HG02852 (cell line): ENCODE measurements around the gene MC3R.
"Not testable (repeated sequence)": the region's sequence is repeated elsewhere in the genome, so short reads cannot be mapped to it uniquely, and the experiment has no call there.

Experiments used
- ATAC-seq: cut with Tn5 transposase; IDR thresholded peaks from one replicate; pipeline ENCODE4 v1.9.1; 2021; ENCODE audit warnings: mild to moderate bottlenecking, moderate library complexity; ENCODE audit not compliant: unreplicated experiment

The MC3R gene

DNA sequence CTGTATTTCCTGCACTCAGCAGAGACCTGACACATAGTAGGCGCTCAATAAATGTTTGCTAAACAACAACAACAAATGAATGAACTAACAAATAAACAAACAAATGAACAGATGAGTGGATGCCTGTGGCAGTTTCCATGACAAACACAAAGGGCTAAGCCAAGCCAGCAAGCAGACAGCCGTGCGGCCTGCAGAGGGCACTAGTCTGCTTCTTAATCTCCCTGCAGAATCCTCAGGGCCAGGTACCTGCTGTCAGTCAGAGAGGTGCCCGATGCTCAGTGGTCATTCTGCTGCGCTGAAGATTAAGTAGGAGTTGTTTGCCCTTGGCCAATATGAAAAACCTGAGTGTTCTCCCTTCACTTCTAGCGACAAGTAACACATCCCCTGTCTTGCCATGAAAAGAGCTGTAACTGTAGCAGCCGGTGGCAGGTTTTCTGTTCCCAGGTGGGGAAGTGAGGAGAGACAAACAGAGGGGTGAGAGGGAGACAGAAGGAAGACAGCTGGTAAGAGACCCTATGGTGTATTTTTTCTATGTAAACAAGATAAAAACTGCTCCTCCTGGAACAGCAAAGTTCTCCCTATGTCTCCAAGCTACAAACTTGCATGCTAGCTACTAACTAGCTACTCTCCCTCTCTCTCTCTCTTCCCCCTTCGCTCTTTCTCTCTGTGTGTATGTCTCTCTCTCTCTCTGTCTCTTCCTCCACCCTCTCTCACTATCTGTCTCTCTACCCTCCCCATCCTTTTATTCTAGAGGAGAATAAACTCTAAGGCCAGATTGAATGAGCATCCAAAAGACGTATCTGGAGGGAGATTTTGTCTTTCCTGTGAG lies at the start of gene MC3R:
Gene MC3R, plus strand, starts transcription at position 779 of the 829 bp plus-strand sequence. CDS start 112 bp downstream, outside the sequence.
- peak; percentile 60 for ATAC-seq

DNA sequence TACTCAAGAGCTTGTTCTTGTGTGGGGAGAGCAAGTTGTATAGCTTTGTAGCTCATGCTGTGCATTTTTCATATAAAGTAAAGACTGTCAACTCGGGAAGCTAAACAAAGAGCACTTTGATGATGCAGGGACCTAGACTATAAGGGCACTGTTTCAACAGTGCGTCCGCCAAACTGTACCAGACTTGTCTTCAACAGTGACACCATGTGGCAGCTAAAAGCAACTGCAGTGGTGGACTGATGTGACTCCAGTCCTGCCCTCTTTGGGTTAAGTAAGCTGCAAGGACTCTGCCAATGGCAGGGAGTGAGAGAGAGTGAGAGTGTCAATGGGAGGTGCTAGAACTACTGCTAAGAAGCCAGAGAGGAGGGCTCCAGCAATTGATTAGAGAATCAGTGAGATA lies 48.1 kb upstream of the MC3R start:
- ATAC-seq: no peak

DNA sequence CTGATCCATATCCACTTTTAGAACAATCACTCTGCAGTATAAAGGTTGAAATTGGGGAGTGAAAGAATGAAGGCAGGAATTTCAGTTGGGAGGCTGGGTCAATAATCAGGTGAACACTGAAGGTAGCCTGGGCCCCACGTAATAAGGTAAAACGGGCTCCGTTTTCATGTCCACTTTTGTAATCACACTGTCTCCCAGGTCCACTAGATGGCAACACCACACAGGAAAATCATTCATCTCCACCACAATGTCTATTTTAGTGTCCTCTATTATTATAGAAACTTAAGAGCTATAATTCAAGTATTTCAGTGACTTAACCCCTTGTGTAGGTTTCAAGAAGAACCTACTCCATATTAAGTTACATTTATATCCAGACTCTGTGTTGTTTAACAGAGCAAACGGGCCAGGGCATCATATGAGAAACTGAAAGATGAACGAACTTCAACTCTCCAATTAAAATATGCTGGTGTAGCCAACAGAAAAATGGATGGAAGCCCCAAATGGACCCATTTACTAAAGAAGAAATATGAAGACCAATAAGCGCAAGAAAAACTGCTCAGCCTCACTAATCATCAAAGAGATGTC lies 45.9 kb upstream of the MC3R start:
- ATAC-seq: no peak

DNA sequence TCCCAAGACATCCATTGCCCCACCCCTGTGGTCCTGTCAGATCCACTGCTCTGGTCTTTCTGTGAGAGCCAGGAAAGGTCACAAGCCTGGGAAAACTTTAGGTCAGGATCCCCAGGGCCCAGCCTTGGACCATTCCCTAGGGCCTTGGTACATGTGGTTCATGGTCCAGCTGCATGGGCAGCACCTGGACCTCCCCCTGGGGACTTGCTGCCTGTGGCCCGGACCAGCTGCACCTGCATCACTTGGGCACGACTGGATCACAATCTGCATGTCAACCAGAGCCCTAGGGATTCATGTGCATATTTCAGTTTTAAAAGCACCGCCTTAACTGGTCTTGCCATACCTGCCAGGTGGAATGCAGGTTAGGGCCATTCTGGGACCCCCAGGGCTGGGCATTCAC lies 44.3 kb upstream of the MC3R start:
- no peak for ATAC-seq

DNA sequence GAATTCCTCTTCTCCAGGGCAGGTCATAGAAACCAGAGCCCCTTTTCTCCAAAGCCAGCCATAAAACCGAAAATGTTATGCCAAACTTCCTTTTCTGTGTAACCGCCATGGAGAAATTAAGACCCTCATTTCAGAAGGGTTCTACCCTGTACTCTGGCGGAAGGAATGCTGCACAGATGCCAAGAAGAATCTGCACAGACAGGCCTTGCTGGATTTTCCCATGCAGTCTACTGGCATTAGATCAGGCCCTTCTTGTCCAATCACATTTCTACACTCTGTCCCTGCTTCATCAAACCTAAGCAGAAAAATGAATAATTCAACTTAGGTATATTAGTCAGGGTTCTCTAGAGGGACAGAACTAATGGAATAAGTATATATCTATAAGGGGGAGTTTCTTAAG lies 43.2 kb upstream of the MC3R start:
- no peak for ATAC-seq

DNA sequence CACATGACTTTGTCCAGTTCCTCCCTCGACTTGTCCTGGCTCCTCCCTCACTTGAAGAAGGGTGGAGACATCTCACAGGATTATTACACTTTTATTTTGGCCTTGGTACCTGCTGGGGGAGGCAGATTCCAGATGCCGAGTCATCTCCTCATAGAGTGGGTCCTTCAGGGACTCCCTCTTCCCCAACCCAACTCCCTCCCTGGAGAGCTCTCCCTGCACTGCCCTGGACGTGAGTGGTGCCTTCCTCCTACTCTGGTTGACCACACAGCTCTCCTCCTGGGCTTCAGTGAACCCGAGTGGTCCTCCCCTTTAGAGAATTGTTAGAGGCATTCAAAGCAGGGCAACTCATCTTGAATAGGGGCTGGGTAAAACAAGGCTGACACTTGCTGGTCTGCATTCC lies 40.9 kb upstream of the MC3R start:
- ATAC-seq: no peak

DNA sequence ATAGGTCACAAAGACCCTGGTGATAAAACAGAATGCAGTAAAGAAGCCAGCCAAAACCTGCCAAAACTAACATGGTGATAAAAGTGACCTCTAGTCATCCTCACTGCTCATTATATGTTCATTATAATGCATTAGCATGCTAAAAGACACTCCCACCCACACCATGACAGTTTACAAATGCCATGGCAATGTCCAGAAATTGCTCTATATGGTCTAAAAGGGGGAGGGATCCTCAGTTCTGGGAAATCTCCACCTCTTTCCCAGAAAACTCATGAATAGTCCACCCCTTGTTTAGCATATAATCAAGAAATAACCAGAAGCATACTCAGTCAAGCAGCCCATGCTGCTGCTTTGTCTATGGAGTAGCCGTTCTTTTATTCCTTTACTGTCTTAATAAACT lies 40.4 kb upstream of the MC3R start:
- no peak for ATAC-seq

DNA sequence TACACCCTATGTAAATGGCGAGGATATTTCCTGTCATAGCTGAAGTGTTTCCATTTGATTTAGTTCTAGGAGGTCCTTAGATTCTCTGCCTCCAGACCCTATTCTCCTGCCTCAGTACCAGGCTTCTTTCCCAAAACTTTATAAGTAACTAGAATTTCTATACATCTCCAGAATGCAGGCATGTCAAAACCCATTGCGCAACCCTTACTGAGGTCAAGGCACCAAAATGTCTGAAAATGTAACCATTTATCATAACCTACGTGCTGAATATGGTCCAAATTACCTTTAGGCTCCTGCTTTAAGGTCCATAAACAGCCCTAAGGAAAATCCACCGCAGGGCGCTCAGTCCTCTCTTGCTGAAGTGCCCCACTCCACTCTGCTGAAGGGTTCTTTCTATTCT lies 37.5 kb upstream of the MC3R start:
- no peak for ATAC-seq

DNA sequence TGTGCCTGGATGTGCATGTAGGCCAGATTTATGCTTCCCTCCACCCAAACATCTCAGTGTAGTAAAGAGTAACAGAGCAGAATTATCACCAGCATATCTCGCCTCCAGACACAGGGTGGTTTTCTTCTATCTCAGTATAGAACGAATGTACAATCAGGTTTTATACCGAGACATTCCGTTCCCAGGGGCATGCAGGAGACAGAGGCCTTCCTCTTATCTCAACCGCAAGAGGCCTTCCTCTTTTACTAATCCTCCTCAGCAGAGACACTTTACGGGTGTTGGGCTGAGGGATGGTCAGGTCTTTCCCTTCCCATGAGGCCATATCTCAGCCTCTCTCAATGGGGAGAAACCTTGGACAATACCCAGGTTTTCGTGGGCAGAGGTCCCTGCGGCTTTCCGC lies 36.4 kb upstream of the MC3R start:
- ATAC-seq: no peak

DNA sequence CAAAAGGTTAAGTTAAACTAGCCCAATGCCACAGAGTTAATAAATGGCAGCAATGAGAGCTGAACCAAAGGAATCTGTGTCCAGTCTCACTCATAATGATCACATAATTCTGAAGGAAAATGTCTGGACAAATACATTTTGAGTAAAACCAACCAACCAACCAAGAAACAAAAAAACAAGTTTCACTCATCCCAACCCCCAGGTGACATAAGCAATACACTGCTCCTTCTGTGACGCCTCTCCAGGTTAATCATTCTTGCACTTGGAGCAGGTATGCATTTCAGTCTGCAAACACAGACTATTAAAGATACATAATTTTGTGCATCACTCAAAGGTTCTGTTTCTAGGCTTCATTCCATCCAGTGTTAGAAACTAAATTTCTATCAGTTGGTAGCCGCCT lies 35.2 kb upstream of the MC3R start:
- ATAC-seq: no peak

DNA sequence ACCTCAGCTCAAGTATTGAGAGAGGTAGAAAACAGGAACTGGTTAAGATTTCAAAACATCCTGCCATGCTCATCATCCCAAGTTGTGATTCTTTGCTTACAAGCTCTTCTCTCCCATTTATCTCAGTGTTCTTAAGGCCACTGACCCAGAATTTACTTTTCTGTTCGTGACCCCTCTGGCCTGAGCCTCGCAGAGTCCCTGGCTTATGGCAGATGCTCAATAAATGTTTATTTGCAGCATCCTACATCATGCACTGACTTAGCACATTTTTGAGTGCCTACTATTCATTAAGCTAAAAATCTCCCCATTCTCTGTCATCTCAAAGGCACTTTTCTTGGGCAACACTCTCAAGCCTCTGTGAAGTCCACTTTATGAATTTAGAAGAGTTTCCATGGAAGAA lies 33.4 kb upstream of the MC3R start:
- no peak for ATAC-seq

DNA sequence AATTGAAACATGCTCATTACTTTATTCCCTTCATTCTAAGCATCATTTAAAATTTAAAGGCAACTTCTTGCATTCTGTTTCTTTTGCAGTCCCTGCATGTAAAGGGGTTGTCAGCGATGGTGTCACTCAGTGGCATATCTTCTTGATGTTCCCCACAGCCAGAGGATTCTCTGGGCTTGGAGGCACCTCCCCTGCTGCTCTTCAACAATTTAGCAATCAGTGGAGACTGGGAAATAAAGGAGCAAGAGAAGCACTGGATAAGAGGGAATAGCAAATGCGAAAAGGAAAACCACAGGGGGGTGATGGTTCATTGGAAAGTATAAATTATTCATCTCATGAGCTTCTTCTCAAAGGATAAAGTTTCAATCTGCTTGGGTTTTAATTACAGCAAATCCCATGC lies 30.7 kb upstream of the MC3R start:
- no peak for ATAC-seq

DNA sequence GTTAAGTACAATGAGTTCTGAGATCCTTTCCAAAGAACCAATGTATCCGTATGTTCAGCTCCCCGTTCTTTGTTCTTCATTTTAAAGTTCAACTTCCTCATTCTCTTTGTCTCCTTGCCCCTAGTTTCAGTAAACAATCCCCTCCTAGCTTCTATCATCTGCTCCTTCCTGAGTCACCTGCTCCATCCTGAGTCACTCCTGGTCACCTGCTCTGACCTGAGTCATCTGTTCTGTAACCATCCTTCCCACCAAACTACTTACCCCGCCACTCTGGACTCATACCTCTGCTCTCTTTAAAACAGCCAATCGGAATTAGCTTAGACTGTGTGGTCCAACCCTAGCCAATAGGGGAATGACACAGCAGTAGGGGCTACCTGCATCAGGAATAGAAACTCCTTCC lies 27.3 kb upstream of the MC3R start:
- not testable (repeated sequence) for ATAC-seq

DNA sequence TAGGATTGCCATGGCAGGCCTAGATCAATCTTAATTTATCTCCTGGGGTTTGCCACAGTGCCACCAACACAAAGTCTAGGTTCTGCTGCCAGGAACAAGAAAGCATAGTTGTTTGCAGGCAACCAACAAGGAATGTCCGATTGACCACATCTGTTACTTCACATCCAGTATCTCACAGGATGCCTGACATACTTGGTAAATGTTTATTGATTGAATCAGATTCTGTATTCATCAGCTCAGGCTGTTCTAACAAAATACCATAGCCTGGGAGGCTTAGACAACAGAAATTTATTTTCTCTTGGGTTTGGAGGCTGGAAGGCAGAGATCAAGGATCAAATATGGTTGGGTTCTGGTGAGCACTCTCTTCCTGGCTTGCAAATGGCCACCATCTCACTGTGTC lies 26.3 kb upstream of the MC3R start:
- ATAC-seq: no peak

DNA sequence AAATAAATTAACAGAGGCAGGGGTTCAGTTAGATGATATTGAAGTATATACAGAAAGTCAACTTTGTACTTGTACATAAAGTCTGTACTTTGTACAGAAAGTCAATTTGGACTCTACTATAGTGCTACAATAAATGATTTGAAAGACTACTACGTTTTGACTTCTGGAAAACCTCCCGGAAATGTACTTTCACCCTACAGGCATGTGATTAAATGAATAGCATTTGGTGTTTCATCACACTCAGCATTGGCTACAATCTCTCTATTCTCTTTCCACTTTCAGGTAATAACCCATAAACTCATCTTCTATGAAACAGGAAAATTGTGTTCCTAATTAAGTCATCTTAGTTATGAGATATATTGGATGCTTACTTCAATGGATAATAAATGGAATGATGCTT lies 25.6 kb upstream of the MC3R start:
- no peak for ATAC-seq

DNA sequence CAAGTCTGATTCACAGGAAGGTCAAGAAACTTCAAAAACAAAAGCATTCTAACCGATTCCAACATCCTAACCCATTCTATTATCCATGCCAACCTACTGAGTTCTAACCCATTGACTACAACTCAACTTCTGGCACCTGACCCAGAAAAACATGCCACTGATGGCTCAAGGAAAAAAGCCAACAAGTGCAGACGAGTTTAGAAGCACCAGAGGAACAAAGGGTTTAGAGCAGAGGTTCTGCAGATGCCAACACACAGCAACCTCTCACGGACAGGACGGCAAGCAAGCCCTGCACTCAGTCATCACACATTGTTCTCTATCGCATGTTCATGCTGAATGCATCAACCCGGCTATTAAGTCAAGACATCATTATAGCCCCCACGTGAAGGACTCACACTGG lies 25.2 kb upstream of the MC3R start:
- ATAC-seq: no peak

DNA sequence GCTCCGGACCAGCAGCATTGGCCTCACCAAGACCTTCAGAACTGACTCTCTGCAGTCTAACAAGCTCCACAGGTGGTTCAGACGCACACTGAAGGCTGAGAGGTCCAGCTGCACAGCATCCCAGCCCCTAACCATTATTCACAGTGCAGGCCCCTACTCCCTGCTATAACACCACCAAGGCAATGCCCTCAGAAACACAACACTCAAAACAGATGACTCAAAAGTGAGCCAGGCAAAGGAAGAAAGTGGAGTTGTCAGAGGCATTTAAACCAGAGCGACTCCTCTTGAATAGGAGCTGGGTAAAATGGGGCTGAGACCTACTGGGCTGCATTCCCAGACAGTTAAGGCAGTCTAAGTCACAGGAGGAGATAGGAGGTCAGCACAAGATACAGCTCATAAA lies 20.5 kb upstream of the MC3R start:
- ATAC-seq: no peak

DNA sequence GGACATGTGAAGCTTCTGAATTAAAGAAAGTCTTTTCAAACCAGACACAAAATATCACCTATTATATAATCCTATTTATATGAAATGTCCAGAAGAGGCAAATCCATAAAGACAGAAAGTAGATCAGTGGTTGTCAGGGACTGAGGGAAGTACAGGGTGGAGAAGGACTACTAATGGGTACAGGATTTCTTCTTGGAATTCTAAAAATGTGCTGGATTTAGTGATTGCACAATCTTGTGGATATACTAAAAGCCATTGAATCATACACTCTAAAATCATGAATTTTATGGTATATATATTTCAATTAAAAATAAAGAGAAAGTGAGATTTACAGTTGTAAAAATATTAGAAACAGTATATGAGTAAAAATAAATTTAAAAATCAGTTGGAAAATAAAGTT lies 18.7 kb upstream of the MC3R start:
- no peak for ATAC-seq

DNA sequence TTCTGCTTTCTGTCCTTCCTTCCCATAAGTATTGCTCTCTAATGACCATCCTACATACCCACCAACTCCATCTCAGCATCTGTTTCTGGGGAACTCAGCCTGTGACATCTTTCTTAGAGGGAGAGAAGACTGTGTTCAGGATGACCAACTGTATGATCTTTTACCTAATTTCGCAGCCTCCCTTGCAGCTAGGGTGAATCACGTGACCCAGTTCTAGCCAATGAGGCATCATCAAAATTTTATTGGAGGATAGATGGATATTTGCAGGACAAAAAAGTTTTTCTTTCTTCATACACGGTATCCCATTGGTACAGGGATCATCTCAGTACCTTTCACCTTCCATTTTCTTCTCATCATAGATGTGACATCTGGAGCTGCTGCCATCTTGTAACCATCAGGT lies 14.4 kb upstream of the MC3R start:
- ATAC-seq: no peak

DNA sequence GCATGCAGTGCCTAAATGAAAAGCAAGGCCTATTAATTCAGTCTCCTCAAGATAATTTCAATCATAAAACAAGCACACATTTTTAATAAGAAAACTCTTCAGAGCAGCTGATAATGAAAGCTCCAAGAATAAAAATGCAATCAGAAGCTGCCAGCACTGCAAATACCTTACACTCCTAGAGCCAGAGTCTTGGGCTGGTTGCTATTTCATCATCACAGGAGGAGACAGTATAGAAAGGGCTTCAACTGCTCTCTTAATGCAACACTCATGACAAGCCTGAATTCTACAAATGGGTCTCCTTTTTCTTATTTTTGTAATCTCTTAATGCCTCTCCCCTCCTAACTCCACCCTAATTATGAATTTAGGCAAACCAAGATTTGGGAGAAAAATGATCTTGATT lies 11.2 kb upstream of the MC3R start:
- no peak for ATAC-seq

DNA sequence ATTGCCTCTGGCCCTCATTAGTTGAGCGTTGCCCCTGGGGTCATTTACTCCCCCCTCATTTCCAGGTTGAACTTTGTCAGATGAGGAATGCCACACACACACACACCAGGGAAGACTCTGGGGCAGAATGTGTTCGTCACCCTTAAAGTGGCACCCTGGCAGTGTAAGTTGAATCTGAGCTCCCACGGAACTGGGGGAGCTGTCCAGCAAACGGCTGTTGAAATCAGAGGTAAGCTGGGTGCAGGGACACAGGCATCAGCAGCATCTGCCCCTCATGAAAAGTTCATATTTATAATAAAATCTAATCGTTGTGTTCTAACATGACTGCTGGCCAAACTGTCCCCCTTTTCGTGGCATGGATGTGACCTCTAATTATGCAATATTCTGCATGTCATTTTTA lies 4.3 kb upstream of the MC3R start:
- ATAC-seq: no peak

DNA sequence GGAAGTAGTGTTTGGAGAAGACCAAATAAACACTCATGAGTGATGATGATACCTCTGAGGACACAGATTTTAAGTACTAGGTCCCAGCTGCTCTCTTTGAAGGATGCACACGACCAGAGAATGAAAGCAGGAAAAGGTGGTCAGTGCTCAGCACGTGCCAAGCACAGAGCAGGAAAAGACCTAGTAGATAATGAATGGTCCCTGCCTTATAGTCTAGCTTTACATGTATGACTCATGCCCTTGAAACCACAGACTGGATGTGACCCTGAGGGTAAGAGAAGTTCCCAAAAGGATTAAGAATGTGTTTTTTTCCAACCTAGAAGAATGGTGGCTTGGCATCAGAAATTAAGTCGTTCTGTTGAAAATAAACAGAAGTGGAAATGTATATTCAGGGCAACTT lies 2.8 kb upstream of the MC3R start:
- ATAC-seq: no peak
